WTC11 (cell line): ENCODE measurements around the gene C12orf75. TPM values are rescaled to one million over a fixed set of nuclear protein-coding genes. Genes with fewer than 3 reads are reported as not detected.
A peak's percentile ranks its signal among the peaks of the same experiment; 100 is the strongest.
"Not testable (repeated sequence)": the region's sequence is repeated elsewhere in the genome, so short reads cannot be mapped to it uniquely, and the experiment has no call there.

Experiments used
- ATAC-seq: fragments of 200-7000 bp; cut with Tn5 transposase; 2 replicates; pipeline ENCODE4 v1.10.0; 2021; ENCODE audit warnings: mild to moderate bottlenecking, moderate library complexity
- CTCF ChIA-PET: fragments of 300-600 bp; sonication (Branson Sonifier 250); formaldehyde crosslinking; loops from one replicate; lab custom pipeline; 2021; ENCODE audit warnings: antibody characterized with exemption; lab: Charles Lee
- POLR2A ChIA-PET: fragments of 350-600 bp; sonication (Branson Sonifier 250); formaldehyde crosslinking; loops from one replicate; lab custom pipeline; 2021; ENCODE audit warnings: antibody characterized with exemption; lab: Charles Lee
- DNase-seq: peaks from one replicate; pipeline ENCODE4 v3.0.0; 2021; ENCODE audit warnings: low spot score
- H3K27ac Mint-ChIP-seq: 2 replicates; pipeline ENCODE4 v1.8.0; 2021; ENCODE audit warnings: mixed read lengths
- H3K27me3 Mint-ChIP-seq: 2 replicates; pipeline ENCODE4 v1.8.0; 2021; ENCODE audit warnings: low read depth, mild to moderate bottlenecking, moderate library complexity, mixed read lengths
- H3K36me3 Mint-ChIP-seq: 2 replicates; pipeline ENCODE4 v1.8.0; 2021; ENCODE audit warnings: mixed read lengths
- H3K4me1 Mint-ChIP-seq: 2 replicates; pipeline ENCODE4 v1.8.0; 2022; ENCODE audit warnings: mixed read lengths
- H3K4me3 Mint-ChIP-seq: 2 replicates; pipeline ENCODE4 v1.8.0; 2021; ENCODE audit warnings: mild to moderate bottlenecking, moderate library complexity, mixed read lengths
- H3K9me3 Mint-ChIP-seq: 2 replicates; pipeline ENCODE4 v1.8.0; 2021; ENCODE audit warnings: mixed read lengths
- ARID4B ChIP-seq: sonication (generic); formaldehyde crosslinking; IDR thresholded peaks from 2 replicates; pipeline ENCODE4 v1.8.0; 2023; ENCODE audit warnings: missing genetic modification reagents, mild to moderate bottlenecking, borderline replicate concordance
- ATF1 ChIP-seq: sonication (generic); formaldehyde crosslinking; IDR thresholded peaks from 2 replicates; pipeline ENCODE4 v1.8.1; 2023; ENCODE audit warnings: mild to moderate bottlenecking, moderate library complexity, missing genetic modification reagents
- CDX4 ChIP-seq: fragments of 250-450 bp; sonication (Bioruptor Pico); IDR thresholded peaks from 2 replicates; pipeline ENCODE4 v1.9.0; 2021; ENCODE audit warnings: moderate library complexity, mild to moderate bottlenecking, inconsistent platforms, borderline replicate concordance
- E2F4 ChIP-seq: sonication (generic); formaldehyde crosslinking; IDR thresholded peaks from 2 replicates; pipeline ENCODE4 v1.8.1; 2022; ENCODE audit warnings: low read depth, mild to moderate bottlenecking, moderate library complexity, missing genetic modification reagents, borderline replicate concordance
- GRHL2 ChIP-seq: fragments of 250-450 bp; sonication (Bioruptor Pico); IDR thresholded peaks from 2 replicates; pipeline ENCODE4 v1.8.0; 2022; ENCODE audit warnings: mild to moderate bottlenecking, moderate library complexity; ENCODE audit not compliant: insufficient replicate concordance, severe bottlenecking
- HMGXB4 ChIP-seq: sonication (generic); formaldehyde crosslinking; IDR thresholded peaks from 2 replicates; pipeline ENCODE4 v1.8.1; 2023; ENCODE audit warnings: mild to moderate bottlenecking, moderate library complexity, missing genetic modification reagents
- IRF1 ChIP-seq: sonication (generic); formaldehyde crosslinking; IDR thresholded peaks from 2 replicates; pipeline ENCODE4 v1.8.0; 2023; ENCODE audit warnings: missing genetic modification reagents
- KAT7 ChIP-seq: sonication (generic); formaldehyde crosslinking; IDR thresholded peaks from 2 replicates; pipeline ENCODE4 v1.8.1; 2023; ENCODE audit warnings: missing genetic modification reagents, mild to moderate bottlenecking, borderline replicate concordance
- MLX ChIP-seq: sonication (generic); formaldehyde crosslinking; IDR thresholded peaks from 2 replicates; pipeline ENCODE4 v1.8.1; 2023; ENCODE audit warnings: mild to moderate bottlenecking, missing genetic modification reagents, moderate library complexity
- MYBL2 ChIP-seq: sonication (generic); formaldehyde crosslinking; IDR thresholded peaks from 2 replicates; pipeline ENCODE4 v1.8.1; 2023; ENCODE audit warnings: mild to moderate bottlenecking, moderate library complexity, missing genetic modification reagents
- RELA ChIP-seq: sonication (generic); formaldehyde crosslinking; IDR thresholded peaks from 2 replicates; pipeline ENCODE4 v1.8.1; 2022; ENCODE audit warnings: missing genetic modification reagents, mild to moderate bottlenecking, borderline replicate concordance
- TCF7 ChIP-seq: sonication (generic); formaldehyde crosslinking; IDR thresholded peaks from 2 replicates; pipeline ENCODE4 v1.8.0; 2022; ENCODE audit warnings: mild to moderate bottlenecking, low read depth, missing genetic modification reagents, moderate library complexity
- ZNF263 ChIP-seq: sonication (generic); formaldehyde crosslinking; IDR thresholded peaks from 2 replicates; pipeline ENCODE4 v1.8.1; 2022; ENCODE audit warnings: low read depth, mild to moderate bottlenecking, moderate library complexity, missing genetic modification reagents
- ZNF423 ChIP-seq: fragments of 250-450 bp; sonication (Bioruptor Pico); IDR thresholded peaks from 2 replicates; pipeline ENCODE4 v2.1.2; 2022; ENCODE audit warnings: mild to moderate bottlenecking, moderate library complexity
- ZNF425 ChIP-seq: fragments of 250-450 bp; sonication (Bioruptor Pico); conservative IDR thresholded peaks from 2 replicates; pipeline ENCODE4 v1.9.0; 2021; ENCODE audit warnings: mild to moderate bottlenecking
- ZSCAN18 ChIP-seq: fragments of 250-450 bp; sonication (Bioruptor Pico); IDR thresholded peaks from 2 replicates; pipeline ENCODE4 v2.1.2; 2022; ENCODE audit warnings: mild to moderate bottlenecking, moderate library complexity
- total RNA-seq: library from RNA; stranded (reverse); gene quantifications from 3 replicates; pipeline ENCODE4 v1.2.3, GENCODE V29; 2021

C12orf75 gene
- total RNA-seq, 1 experiment from 2014 or later: 25.5 TPM

GRCh38 chr12:105331805-105332251 lies 1.3 kb downstream of the C12orf75 start (continued):
- TF ChIP-seq ZNF423 (CRISPR knock-in tag) (no peak), RELA (no peak), MLX (CRISPR knock-in tag) (no peak), IRF1 (CRISPR knock-in tag) (no peak)
- TF ChIP-seq, all 79 proteins: peak for 0

GRCh38 chr12:105332286-105332685 lies 1.8 kb downstream of the C12orf75 start:
- DNase-seq, H3K9me3 Mint-ChIP-seq, H3K36me3 Mint-ChIP-seq, ATAC-seq, H3K27ac Mint-ChIP-seq, POLR2A ChIA-PET: not testable (repeated sequence)
- CTCF ChIA-PET: interaction anchor here (1.7 kb wide), 1 partner anchor 51 kb away, joined by 4 read pairs; no protein-coding TSS in a partner anchor
- Mint-ChIP-seq H3K27me3 (peaks cover 59% of the 10 kb centered on the region), H3K4me1 (peaks cover 37% of the 10 kb centered on the region), H3K4me3 (peak overlapping the region; percentile 67)

- no peaks in the 10 kb centered on the region for H3K36me3 Mint-ChIP-seq
- TF ChIP-seq KAT7 (CRISPR knock-in tag) (no peak), E2F4 (CRISPR knock-in tag) (no peak), HMGXB4 (no peak), ZNF425 (CRISPR knock-in tag) (no peak), MYBL2 (CRISPR knock-in tag) (no peak), ZNF263 (CRISPR knock-in tag) (no peak), ZSCAN18 (no peak), ATF1 (CRISPR knock-in tag) (no peak), CDX4 (no peak), GRHL2 (no peak), TCF7 (CRISPR knock-in tag) (no peak), IRF1 (CRISPR knock-in tag) (no peak), ARID4B (CRISPR knock-in tag) (no peak)
- ChIA-PET CTCF (no interaction called here), POLR2A (no interaction called here)
- H3K4me1 Mint-ChIP-seq: peaks cover 37% of the 10 kb centered on the region
- H3K9me3 Mint-ChIP-seq: no peaks in the 10 kb centered on the region
- no peak overlapping the region for H3K27ac Mint-ChIP-seq
- ATAC-seq (no peak), DNase-seq (no peak)
- peaks cover 57% of the 10 kb centered on the region for H3K27me3 Mint-ChIP-seq
- H3K4me3 Mint-ChIP-seq: no peak overlapping the region
Observed at GRCh38 chr12:105332925-105333324, 2.4 kb downstream of the C12orf75 start.
